Fibroblast of villous mesenchyme (primary cell): Measurements from ENCODE around the gene ADPRHL1. TPM values are rescaled to one million over a fixed set of nuclear protein-coding genes. Genes with fewer than 3 reads are reported as not detected.

ENCODE experiments used
- DNase-seq: peaks from one replicate; pipeline ENCODE4 v3.0.0-alpha.2; 2010; ENCODE audit warnings: low read depth
- H3K4me3 ChIP-seq: 2 replicates; pipeline ENCODE4 v1.5.1; 2011; ENCODE audit warnings: low read depth, mild to moderate bottlenecking, low read length
- total RNA-seq: library from RNA; depleted of rRNA; stranded (reverse); fragments of >200 nt; gene quantifications from 2 replicates; pipeline ENCODE4 v1.2.3, GENCODE V29; 2012
- TF ChIP-seq, protein P1 (sequence below): IDR thresholded peaks from 2 replicates; pipeline ENCODE4 v1.5.1; 2012; ENCODE audit warnings: low read depth, mild to moderate bottlenecking, low read length; ENCODE audit not compliant: insufficient read depth

ADPRHL1 gene
- total RNA-seq, 1 donor, result 1.3 TPM

DNA sequence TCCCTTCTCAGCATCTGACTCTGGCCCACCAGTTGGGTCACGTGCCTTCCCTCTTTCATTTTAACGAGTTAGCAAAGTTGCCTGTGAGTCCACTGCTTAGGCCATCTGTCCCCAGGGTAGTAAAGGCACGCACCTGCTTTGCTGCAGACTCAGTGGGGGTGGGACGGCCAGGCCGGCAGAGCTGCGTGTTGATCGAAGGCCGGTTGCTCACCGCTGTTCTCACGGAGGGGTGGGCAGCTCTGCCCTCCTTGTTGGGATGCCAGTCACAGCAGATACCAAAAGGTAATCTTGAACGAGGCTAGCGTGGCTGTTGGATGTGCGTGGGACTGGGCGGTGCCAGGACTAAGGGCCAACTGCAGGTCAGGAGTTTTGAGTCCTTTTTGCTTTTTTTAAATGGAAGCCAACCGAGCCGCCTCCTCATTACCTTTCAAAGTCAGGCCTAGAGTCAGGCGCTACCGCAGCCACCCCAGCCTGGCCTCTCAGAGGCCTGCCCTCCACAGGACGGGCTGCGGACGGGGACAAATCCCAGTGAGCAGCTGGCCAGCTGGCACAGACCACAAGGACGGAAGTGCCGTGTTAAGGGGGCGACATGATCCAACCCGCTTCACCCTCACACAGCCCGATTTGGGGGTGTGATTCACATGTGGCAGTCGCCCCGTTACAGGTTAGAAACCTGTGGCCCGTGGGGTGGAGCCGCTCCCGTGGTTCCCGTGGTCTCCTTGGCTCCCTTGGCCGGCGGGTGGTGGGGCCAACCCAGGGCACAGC, 20.6 kb downstream of the ADPRHL1 start:
- no peak for DNase-seq
- no peak overlapping the region for H3K4me3 ChIP-seq
- TF ChIP-seq, protein P1, sequence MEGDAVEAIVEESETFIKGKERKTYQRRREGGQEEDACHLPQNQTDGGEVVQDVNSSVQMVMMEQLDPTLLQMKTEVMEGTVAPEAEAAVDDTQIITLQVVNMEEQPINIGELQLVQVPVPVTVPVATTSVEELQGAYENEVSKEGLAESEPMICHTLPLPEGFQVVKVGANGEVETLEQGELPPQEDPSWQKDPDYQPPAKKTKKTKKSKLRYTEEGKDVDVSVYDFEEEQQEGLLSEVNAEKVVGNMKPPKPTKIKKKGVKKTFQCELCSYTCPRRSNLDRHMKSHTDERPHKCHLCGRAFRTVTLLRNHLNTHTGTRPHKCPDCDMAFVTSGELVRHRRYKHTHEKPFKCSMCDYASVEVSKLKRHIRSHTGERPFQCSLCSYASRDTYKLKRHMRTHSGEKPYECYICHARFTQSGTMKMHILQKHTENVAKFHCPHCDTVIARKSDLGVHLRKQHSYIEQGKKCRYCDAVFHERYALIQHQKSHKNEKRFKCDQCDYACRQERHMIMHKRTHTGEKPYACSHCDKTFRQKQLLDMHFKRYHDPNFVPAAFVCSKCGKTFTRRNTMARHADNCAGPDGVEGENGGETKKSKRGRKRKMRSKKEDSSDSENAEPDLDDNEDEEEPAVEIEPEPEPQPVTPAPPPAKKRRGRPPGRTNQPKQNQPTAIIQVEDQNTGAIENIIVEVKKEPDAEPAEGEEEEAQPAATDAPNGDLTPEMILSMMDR, result no peak

DNA sequence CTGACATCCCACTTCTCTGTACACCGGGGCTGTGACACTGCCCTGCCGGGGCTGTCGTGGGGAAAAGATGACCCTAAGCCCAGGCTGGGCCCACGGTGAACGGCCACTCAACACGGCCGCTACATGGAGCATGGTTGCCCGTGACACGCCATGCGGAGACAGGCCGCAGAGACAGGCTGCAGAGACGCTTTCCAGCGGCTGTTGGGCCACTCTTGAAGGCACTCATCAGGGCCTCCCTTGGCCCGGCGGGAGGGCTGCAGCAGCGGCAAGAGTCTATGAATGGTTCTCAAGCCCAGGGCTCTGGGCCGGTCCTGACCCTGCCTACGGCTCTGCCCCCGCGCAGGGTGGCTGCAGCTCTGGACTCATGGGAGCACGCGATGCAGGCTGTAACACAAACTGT, 22.1 kb downstream of the ADPRHL1 start:
- no peak for DNase-seq
- TF ChIP-seq, protein P1, result no peak
- H3K4me3 ChIP-seq, result no peak overlapping the region

DNA sequence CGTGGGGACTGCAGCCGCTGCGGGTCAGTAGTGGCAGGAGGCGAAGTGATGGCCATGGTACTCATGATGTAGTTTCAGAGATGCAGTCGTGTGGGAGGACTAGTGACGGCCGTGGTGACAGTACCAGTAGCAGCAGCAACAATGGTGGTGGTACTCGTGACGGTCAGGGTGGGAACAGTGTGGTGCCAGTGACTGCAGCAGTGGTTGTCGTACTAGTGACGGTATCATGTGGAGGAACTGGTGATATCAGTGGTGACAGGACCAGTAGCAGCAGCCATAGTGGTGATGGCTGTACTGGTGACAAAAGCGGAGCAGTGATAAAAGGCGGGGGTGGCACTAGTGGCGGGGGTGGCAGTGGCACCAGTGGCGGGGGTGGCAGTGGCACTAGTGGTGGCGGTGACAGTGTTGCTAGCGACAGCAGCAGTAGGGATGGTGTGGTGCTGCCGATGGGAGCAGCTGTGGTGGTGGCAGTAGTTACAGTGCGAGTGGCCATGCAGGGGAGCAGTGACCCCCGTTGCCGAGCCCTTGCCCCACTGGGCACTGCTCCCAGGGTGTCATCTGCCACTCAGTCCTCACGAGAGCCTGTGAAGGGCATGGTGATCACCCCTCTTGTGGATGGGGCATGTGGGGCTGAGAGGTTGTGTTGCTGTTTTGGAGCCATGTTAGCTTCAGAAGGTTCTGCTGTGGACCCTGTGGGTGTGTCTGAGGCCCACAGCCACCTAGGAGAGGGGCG, 22.7 kb downstream of the ADPRHL1 start:
- TF ChIP-seq, protein P1, result no peak
- DNase-seq, result no peak
- no peak overlapping the region for H3K4me3 ChIP-seq

DNA sequence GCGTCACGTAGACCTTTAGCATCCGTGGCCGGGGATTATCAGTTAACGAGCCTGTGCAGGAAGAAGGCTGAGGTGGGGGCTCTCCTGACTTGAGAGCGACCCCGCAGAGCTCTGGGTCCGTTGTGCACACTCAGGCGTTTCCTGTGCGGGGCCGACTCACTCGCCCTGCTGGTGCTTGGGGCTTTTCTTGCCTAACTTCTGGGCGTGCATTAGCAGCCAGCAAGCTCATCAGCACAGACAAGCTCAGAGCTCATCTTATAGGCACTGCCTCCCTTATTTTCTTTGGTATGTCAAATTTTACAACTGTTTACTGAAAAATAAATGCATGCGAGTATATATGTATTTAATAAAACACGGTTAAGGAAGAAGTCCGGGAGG, 23.7 kb downstream of the ADPRHL1 start:
- TF ChIP-seq, protein P1, result no peak
- no peak overlapping the region for H3K4me3 ChIP-seq
- DNase-seq, result no peak

DNA sequence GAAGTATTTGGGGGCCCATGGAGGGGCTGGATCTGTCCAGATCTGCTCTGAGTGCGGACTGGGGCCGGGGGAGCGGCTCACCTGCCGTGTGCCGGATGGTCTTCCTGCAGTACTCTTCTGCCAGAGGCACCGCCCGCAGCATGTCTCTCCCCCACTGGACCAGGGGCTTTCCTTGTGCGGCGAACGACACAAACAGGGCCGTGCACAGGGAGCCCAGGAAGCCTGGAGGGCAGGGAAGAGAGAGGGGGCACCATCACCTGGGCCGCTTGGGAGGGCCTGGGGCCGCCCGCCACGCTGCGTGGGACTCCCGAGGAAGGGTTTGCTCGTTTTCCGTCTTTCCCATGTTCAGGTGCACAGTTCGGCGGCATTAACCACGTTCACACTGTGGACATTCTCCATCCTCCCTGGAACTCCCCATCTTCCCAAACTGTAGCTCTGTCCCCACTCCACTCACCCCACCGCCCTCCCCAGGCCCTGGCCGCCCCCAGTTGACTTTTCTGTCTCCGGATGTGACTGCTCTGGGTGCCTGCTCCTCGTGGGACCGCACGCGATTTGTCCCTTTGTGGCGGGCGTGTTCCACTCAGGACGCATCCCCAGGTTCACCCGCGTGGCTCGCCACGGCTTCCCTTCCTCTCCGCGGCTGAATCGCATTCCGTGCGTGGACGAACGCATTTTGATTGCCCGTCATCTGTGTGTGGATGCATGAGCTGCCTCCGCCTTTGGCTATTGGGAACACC, 24.2 kb downstream of the ADPRHL1 start:
- TF ChIP-seq, protein P1, result no peak
- no peak overlapping the region for H3K4me3 ChIP-seq
- no peak for DNase-seq

DNA sequence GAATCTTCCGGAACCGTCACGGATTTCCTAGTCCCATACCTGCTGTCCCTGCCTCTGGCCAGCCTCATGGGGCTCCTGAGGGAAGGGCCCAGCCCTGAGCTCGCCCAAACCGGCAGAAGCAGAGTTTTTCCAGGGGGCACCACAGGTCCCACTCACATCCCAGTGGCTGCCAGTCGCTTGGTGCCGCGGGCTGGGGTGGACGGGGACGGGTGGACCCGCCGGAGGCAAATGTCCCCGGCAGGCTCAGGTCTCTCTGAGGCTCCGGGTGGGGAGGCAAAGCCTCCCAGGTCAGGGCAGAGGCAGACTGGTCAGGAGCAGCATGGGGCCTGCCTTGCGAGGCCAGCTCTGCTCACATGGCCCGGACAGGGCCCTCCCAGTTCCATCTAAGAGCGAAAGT, 24.8 kb downstream of the ADPRHL1 start:
- TF ChIP-seq, protein P1, result no peak
- no peak overlapping the region for H3K4me3 ChIP-seq
- no peak for DNase-seq
